Ovary (tissue), 3 donors: ENCODE data around the gene ZBTB44.

ENCODE experiments used
- CTCF ChIP-seq, 3 donors: fragments of 450-650 bp in 2 of 3; fragments of 200-600 bp in 1 of 3; IDR thresholded peaks; one replicate each; pipeline versions ENCODE4 v1.5.1 to v1.8.0; 2016 to 2022; ENCODE audit warnings: antibody characterized with exemption in 3 of 3, mild to moderate bottlenecking in 1 of 3
- POLR2A ChIP-seq: fragments of 450-650 bp; IDR thresholded peaks from one replicate; pipeline ENCODE4 v1.6.1; 2017; ENCODE audit warnings: antibody characterized with exemption, mild to moderate bottlenecking, moderate library complexity
- donor health status: DM: no; HTN: no; CAD: no.

- no peak for TF ChIP-seq POLR2A
- TF ChIP-seq CTCF (IDR thresholded peaks at IDR 0.05): no peak
Observed at GRCh38 chr11:130189492-130190210, 125.1 kb downstream of the ZBTB44 start.
